ENCODE measurements around the gene PSMB7.

DNA sequence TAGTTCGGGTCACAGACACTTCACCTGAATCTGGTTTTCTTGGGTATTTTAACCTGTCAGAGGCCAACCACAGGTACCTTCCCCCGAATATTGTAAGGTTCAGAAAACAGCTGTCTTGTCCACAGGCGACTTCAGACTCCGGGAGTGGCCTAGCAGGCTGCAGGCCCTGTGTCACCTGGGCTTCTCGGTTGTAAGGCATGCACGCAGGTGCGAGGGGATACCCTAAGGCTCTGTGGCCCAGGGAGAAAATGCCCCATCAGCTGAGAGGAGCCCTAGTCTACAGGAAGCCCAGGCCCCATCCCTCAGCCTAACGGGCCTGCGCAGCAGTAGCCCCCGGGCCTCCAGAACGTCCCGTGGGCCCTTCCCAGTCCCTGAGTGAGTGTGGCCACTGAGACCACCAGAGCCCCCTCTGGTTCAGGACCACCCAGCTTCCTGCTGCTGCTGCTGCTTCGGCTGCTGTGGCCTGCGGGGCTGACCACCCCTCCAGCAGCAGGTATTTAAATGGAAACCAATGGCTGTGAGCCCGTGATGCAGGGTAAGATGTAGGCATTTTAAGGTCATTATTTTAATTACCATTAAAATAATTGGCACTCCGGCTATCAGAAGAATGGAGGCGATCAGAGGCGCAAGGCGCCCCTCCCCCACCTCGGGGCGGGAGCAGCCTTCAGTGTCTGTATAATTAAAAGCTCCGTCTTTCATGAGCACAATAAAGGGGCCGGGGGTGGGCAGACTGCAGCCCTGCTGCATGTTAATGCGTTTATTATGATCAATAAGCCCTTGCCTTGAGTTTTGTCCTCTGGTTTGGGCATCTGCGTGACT lies 65.4 kb downstream of the PSMB7 start:
- TF ChIP-seq, protein P1, sequence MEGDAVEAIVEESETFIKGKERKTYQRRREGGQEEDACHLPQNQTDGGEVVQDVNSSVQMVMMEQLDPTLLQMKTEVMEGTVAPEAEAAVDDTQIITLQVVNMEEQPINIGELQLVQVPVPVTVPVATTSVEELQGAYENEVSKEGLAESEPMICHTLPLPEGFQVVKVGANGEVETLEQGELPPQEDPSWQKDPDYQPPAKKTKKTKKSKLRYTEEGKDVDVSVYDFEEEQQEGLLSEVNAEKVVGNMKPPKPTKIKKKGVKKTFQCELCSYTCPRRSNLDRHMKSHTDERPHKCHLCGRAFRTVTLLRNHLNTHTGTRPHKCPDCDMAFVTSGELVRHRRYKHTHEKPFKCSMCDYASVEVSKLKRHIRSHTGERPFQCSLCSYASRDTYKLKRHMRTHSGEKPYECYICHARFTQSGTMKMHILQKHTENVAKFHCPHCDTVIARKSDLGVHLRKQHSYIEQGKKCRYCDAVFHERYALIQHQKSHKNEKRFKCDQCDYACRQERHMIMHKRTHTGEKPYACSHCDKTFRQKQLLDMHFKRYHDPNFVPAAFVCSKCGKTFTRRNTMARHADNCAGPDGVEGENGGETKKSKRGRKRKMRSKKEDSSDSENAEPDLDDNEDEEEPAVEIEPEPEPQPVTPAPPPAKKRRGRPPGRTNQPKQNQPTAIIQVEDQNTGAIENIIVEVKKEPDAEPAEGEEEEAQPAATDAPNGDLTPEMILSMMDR (IDR thresholded peaks at IDR 0.05): no peak
- TF ChIP-seq EZH2 (IDR thresholded peaks at IDR 0.05; ENCODE audit: borderline replicate concordance, insufficient read depth, low read depth, low read length, poor library complexity, severe bottlenecking): no peak

Measured in B cell (primary cell).